ENCODE results near the gene DPYSL4. TPM values are rescaled to one million over a fixed set of nuclear protein-coding genes. Genes with fewer than 3 reads are reported as not detected.

The DPYSL4 gene
- total RNA-seq, 6 experiments from 2014 or later = 0.24 to 0.31 (median 0.25) TPM; not detected in 3

DNA sequence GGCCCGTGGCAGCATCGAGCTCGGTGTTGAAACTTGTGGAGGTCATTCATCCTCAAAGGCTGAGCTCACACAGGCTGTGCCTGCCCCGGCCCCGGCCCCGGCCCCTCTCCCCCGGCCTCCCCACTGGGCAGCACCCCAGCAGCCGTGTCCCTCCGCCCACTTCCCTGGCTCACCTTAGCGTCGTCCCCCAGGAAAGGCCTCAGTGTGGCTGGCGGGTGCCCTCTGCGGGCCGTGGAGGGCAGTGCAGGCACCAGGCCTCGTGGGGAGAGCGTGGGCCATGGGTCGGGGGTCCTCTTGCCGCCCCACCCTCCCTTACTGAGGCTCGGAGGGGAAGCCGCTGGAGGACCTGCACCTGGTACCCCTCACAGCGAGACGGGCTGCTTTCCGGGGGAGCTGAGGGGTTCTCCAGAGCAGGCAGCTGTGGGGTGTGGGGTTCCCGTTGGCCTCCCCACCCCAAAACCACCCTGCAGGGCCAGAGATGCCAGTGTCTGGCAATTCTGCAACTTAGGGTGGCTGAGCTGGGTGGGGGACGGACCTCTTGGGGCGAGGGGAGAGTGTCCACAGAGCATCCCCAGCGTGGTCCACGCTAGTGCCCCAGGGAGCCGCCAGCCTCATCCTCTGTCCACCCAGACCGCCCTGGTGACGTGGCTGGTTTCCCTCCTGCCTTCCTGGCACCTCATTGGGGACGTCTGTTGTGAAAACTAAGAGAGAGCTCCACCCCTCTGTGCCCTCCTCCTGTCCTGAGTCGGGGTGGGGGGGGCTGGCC, 44.2 kb upstream of the DPYSL4 start:
- 0% methylated on average over 1 of the region's 33 CpGs for WGBS (ENCODE audit: insufficient coverage, low coverage, low lambda C conversion rate, missing lambda C conversion rate)
- H3K27me3 ChIP-seq = no peaks in the 10 kb centered on the region

DNA sequence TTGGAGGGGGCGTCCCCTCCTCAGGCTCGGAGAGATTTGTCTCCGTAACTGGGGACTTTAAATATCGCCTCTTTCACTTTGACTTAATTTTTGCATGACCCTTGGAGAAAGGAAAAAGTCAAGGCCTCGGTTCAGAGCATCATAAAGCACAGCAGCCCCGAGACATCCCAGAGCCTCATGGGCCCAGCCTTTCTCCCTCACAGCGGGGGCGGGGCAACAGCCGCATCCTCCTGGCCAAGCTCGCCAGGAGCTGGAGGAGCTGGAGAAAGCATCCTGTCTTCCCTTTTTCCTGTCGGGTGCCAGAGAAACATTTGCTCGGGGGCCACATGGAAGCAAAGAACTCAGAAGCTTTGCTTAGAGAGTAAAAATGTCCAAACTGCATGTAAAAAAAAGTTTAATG, 43.6 kb upstream of the DPYSL4 start:
- DNase-seq = peak in 1 of 3 donors; percentile 43
- ATAC-seq = no peak
- intact Hi-C loops (cut with DNase I) = loop anchor here (5.0 to 10.0 kb wide), 2 partner anchors 248 to 256 kb away; no protein-coding TSS in a partner anchor

More for the DNA sequence above, 44.2 kb upstream of the DPYSL4 start:
- ATAC-seq (peak; percentile 66 to 86 (median 81)), DNase-seq (peak in 2 of 3 donors; percentile 42 to 58)
- intact Hi-C loops (cut with DNase I) = loop anchor here (5.0 to 10.0 kb wide), 2 partner anchors 248 to 255 kb away; no protein-coding TSS in a partner anchor
- TF ChIP-seq POLR2A (IDR thresholded peaks at IDR 0.05) = no peak
- TF ChIP-seq, protein P1, sequence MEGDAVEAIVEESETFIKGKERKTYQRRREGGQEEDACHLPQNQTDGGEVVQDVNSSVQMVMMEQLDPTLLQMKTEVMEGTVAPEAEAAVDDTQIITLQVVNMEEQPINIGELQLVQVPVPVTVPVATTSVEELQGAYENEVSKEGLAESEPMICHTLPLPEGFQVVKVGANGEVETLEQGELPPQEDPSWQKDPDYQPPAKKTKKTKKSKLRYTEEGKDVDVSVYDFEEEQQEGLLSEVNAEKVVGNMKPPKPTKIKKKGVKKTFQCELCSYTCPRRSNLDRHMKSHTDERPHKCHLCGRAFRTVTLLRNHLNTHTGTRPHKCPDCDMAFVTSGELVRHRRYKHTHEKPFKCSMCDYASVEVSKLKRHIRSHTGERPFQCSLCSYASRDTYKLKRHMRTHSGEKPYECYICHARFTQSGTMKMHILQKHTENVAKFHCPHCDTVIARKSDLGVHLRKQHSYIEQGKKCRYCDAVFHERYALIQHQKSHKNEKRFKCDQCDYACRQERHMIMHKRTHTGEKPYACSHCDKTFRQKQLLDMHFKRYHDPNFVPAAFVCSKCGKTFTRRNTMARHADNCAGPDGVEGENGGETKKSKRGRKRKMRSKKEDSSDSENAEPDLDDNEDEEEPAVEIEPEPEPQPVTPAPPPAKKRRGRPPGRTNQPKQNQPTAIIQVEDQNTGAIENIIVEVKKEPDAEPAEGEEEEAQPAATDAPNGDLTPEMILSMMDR (IDR thresholded peaks at IDR 0.05) = peak; percentile 72 to 89 (median 82)
- H3K9me3 ChIP-seq = no peaks in the 10 kb centered on the region
- H3K4me3 ChIP-seq = no peak overlapping the region
- no peaks in the 10 kb centered on the region for H3K36me3 ChIP-seq
- H3K4me1 ChIP-seq = no peaks in the 10 kb centered on the region
- H3K27ac ChIP-seq = no peak overlapping the region

DNA sequence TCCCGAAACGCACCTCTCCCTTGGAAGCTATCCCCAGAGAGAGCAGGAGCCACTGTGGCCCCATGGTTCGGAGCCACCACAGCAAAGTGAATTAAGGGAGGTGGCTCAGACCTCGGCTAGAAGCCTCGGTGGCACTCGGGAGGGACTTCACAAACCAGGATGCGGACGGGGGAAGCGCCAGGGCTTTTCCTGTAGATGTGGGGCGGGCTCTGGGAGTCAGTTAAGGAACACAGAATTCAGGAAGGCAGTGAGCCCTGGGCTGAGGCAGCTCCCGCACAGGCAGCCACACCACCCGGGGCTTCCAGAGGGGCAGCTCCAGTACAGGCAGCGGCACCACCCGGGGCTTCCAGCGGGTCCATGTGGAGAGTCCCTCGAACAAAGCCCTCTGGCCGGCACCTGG, 42.7 kb upstream of the DPYSL4 start:
- Histone ChIP-seq H3K27ac (no peak overlapping the region), H3K9me3 (no peaks in the 10 kb centered on the region), H3K27me3 (no peaks in the 10 kb centered on the region), H3K36me3 (no peaks in the 10 kb centered on the region), H3K4me1 (no peaks in the 10 kb centered on the region), H3K4me3 (no peak overlapping the region)
- no peak for ATAC-seq
- no peak for TF ChIP-seq POLR2A (IDR thresholded peaks at IDR 0.05)
- TF ChIP-seq, protein P1 (IDR thresholded peaks at IDR 0.05) = no peak
- DNase-seq = peak in 2 of 3 donors; percentile 9 to 37
- intact Hi-C loops (cut with DNase I) = loop anchor here (5.0 to 10.0 kb wide), 2 partner anchors 249 to 257 kb away; no protein-coding TSS in a partner anchor
- WGBS (ENCODE audit: insufficient coverage, low coverage, low lambda C conversion rate, missing lambda C conversion rate) = 29% methylated on average over 6 of the region's 17 CpGs

More for the DNA sequence above, 43.6 kb upstream of the DPYSL4 start:
- Histone ChIP-seq H3K9me3 (no peaks in the 10 kb centered on the region), H3K4me3 (no peak overlapping the region), H3K36me3 (no peaks in the 10 kb centered on the region), H3K4me1 (no peaks in the 10 kb centered on the region), H3K27ac (no peak overlapping the region), H3K27me3 (no peaks in the 10 kb centered on the region)
- TF ChIP-seq POLR2A (IDR thresholded peaks at IDR 0.05) = no peak
- TF ChIP-seq, protein P1 (IDR thresholded peaks at IDR 0.05) = no peak
- WGBS (ENCODE audit: insufficient coverage, low coverage, low lambda C conversion rate, missing lambda C conversion rate) = 34% methylated on average over 12 of the region's 12 CpGs

DNA sequence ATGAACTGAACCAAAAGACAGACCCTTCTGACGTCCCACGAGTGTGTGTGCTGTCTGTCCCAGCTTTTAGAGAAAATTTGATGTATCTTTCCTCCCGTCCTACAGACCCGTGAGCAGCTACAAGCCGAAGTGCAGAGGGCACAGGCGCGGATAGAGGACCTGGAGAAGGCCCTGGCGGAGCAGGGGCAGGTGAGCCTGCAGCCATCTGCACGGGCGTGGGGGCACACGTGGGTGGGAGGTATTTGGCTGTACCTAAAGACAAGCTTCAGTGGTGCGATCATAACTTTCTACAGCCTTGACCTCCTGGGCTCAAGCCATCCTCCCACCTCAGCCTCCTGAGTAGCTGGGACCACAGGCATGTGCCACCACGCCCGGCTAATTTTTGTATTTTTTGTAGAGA, 41.7 kb upstream of the DPYSL4 start:
- WGBS (ENCODE audit: insufficient coverage, low coverage, low lambda C conversion rate, missing lambda C conversion rate) = 84% methylated on average over 8 of the region's 14 CpGs
- Histone ChIP-seq H3K27ac (no peak overlapping the region), H3K27me3 (no peaks in the 10 kb centered on the region), H3K4me3 (no peak overlapping the region), H3K4me1 (no peaks in the 10 kb centered on the region), H3K36me3 (no peaks in the 10 kb centered on the region), H3K9me3 (no peaks in the 10 kb centered on the region)
- TF ChIP-seq, protein P1 (IDR thresholded peaks at IDR 0.05) = no peak
- intact Hi-C loops (cut with DNase I) = loop anchor here in 1 of 2 donors (10.0 kb wide), 1 partner anchor 250 kb away; no protein-coding TSS in a partner anchor
- DNase-seq (peak in 2 of 3 donors; percentile 6 to 35), ATAC-seq (no peak)

Measured in right lobe of liver (tissue), 6 donors.